HepG2 (cell line): ENCODE data around the gene MUC4. TPM values are rescaled to one million over a fixed set of nuclear protein-coding genes. Genes with fewer than 3 reads are reported as not detected.
A peak's percentile ranks its signal among the peaks of the same experiment; 100 is the strongest.

Experiments used
- ARID2 ChIP-seq: sonication (generic); formaldehyde crosslinking; IDR thresholded peaks from 2 replicates; pipeline ENCODE4 v1.8.1; 2022; ENCODE audit warnings: mild to moderate bottlenecking, missing genetic modification reagents, borderline replicate concordance
- ARID5B ChIP-seq: IDR thresholded peaks from 2 replicates; pipeline ENCODE4 v1.4.0; 2020; ENCODE audit warnings: mild to moderate bottlenecking, missing genetic modification reagents
- HCFC1 ChIP-seq: fragments of 150-350 bp; IDR thresholded peaks from 2 replicates; pipeline ENCODE4 v1.6.1; 2014; ENCODE audit warnings: low read depth, low read length
- MAFK ChIP-seq, 2 experiments: IDR thresholded peaks in 1 of 2; conservative IDR thresholded peaks in 1 of 2; 2 replicates each; pipeline ENCODE4 v1.6.1; 2011; ENCODE audit warnings: improper control_type of control experiment in 2 of 2, low read length in 2 of 2
- MAZ ChIP-seq, 2 experiments: sonication (generic) in 1 of 2; formaldehyde crosslinking in 1 of 2; IDR thresholded peaks; 2 replicates each; pipeline versions ENCODE4 v1.5.0 to v1.6.1; 2012 to 2020; ENCODE audit warnings: low read depth in 2 of 2, mild to moderate bottlenecking in 2 of 2, borderline replicate concordance in 1 of 2, improper control_type of control experiment in 1 of 2, low read length in 1 of 2, missing genetic modification reagents in 1 of 2, moderate library complexity in 1 of 2
- MTA1 ChIP-seq: sonication (generic); formaldehyde crosslinking; IDR thresholded peaks from 2 replicates; pipeline ENCODE4 v1.4.0; 2020; ENCODE audit warnings: missing genetic modification reagents, mild to moderate bottlenecking, borderline replicate concordance
- MXD3 ChIP-seq: IDR thresholded peaks from 2 replicates; pipeline ENCODE4 v1.6.1; 2016; ENCODE audit warnings: mild to moderate bottlenecking, missing biosample characterization, missing genetic modification reagents
- POGK ChIP-seq: sonication (generic); formaldehyde crosslinking; conservative IDR thresholded peaks from 2 replicates; pipeline ENCODE4 v1.8.0; 2022; ENCODE audit warnings: mild to moderate bottlenecking, moderate library complexity, missing genetic modification reagents
- PRMT3 ChIP-seq: sonication (generic); formaldehyde crosslinking; IDR thresholded peaks from 2 replicates; pipeline ENCODE4 v1.8.1; 2022; ENCODE audit warnings: low read depth, mild to moderate bottlenecking, moderate library complexity, missing genetic modification reagents, borderline replicate concordance
- RFX1 ChIP-seq: fragments of 450-650 bp; IDR thresholded peaks from 2 replicates; pipeline ENCODE4 v1.6.1; 2017
- SNAPC2 ChIP-seq: sonication (generic); formaldehyde crosslinking; IDR thresholded peaks from 2 replicates; pipeline ENCODE4 v1.8.1; 2022; ENCODE audit warnings: mild to moderate bottlenecking, missing genetic modification reagents
- ZNF33A ChIP-seq: sonication (generic); formaldehyde crosslinking; IDR thresholded peaks from 2 replicates; pipeline ENCODE4 v1.5.1; 2020; ENCODE audit warnings: missing genetic modification reagents, mild to moderate bottlenecking, moderate library complexity, borderline replicate concordance
- ZNF552 ChIP-seq: sonication (generic); formaldehyde crosslinking; IDR thresholded peaks from 2 replicates; pipeline ENCODE4 v1.9.0; 2022; ENCODE audit warnings: missing genetic modification reagents, mild to moderate bottlenecking, borderline replicate concordance
- ZNF761 ChIP-seq: sonication (generic); formaldehyde crosslinking; conservative IDR thresholded peaks from 2 replicates; pipeline ENCODE4 v1.4.0; 2020; ENCODE audit warnings: mild to moderate bottlenecking, missing genetic modification reagents
- ZSCAN12 ChIP-seq: sonication (generic); formaldehyde crosslinking; IDR thresholded peaks from 2 replicates; pipeline ENCODE4 v1.9.0; 2021; ENCODE audit warnings: mild to moderate bottlenecking, missing genetic modification reagents
- polyA plus RNA-seq, 8 experiments: library from polyadenylated mRNA; depleted of rRNA in 3 of 8; stranded (reverse) in 7 of 8; unstranded in 1 of 8; fragments of >200 nt; fragmentation: Illumina TruSeq in 4 of 8; extraction: Trizol in 4 of 8; gene quantifications; 2 replicates each; pipeline versions ENCODE4 v1.2.1 to v1.2.3, GENCODE V29; 2011 to 2016; ENCODE audit warnings: low read depth in 4 of 8, missing spikeins in 1 of 8, mixed read lengths in 1 of 8; ENCODE audit not compliant: insufficient read depth in 1 of 8
- total RNA-seq, 5 experiments: library from RNA; depleted of rRNA; stranded (reverse); fragments of >200 nt; fragmentation: Illumina TruSeq; extraction: Trizol; gene quantifications; 2 replicates each; pipeline ENCODE4 v1.2.3, GENCODE V29; 2016; ENCODE audit warnings: low read depth in 1 of 5
- TF ChIP-seq, protein P1 (sequence below): IDR thresholded peaks from 2 replicates; pipeline ENCODE4 v1.6.1; 2012; ENCODE audit warnings: inconsistent platforms
- TF ChIP-seq, protein P2 (sequence below): sonication (generic); formaldehyde crosslinking; conservative IDR thresholded peaks from 2 replicates; pipeline ENCODE4 v1.4.0; 2020; ENCODE audit warnings: mild to moderate bottlenecking, missing genetic modification reagents, moderate library complexity

MUC4 gene
- total and polyA plus RNA-seq, 2 of the 13 experiments (the other 11 are each of a cell fraction or from before 2014, with no cell fraction given), result not detected

DNA sequence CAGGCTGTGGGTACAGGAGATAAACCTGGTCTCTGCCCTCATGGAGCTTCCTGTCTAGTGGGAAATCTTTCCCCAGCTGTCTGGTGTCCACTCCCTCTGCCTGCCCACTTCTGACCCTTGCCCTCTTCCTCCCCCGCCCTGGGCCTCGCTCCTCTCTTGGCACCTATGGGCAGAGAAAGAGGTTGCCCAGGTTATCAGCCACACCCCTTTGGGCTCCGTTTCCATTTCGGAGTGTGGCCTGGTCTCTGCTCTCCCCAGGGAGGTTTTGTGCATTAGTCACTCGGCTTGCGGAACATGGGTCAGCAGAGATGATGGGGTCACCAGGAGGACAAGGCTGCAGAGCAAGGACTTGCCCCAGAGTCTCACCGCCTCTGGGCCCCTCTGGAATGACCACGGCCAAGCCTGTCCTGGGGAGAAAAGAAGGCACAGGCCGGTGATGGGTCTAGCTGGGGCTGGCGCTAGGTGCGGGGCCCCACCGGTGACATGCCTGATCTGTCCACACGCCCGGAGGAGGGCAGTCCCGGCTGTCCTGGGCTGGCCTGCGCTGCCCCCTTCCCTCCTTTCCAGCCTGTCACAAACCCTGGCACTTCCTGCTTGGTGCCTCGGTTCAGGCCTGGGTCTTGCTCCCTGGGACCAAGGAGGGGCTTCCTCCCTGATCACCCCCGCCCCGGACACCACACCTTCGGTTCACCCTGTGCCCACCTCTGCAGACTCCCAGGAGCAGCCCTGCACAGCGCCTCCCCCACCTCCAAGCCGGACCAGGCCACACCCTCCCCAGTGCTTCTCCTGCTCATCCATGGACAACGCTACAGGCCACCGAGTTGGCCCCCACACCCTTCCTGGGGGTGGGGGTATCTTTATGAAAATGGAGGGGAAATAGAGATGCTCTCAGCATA, 35.6 kb upstream of the MUC4 start (continued):
- TF ChIP-seq ZSCAN12 (CRISPR knock-in tag), result no peak
- peak; percentile 34; the same call in 1 of the 2 replicates for TF ChIP-seq ARID5B (CRISPR knock-in tag)
- peak; percentile 93 for TF ChIP-seq POGK
- TF ChIP-seq RFX1, result no peak
- TF ChIP-seq ZNF761 (CRISPR knock-in tag), result no peak
- no peak for TF ChIP-seq ARID2 (CRISPR knock-in tag)
- TF ChIP-seq, protein P1, sequence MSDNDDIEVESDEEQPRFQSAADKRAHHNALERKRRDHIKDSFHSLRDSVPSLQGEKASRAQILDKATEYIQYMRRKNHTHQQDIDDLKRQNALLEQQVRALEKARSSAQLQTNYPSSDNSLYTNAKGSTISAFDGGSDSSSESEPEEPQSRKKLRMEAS, result no peak
- no peak for TF ChIP-seq ZNF552 (CRISPR knock-in tag)
- no peak for TF ChIP-seq SNAPC2 (CRISPR knock-in tag)
- TF ChIP-seq, protein P2, sequence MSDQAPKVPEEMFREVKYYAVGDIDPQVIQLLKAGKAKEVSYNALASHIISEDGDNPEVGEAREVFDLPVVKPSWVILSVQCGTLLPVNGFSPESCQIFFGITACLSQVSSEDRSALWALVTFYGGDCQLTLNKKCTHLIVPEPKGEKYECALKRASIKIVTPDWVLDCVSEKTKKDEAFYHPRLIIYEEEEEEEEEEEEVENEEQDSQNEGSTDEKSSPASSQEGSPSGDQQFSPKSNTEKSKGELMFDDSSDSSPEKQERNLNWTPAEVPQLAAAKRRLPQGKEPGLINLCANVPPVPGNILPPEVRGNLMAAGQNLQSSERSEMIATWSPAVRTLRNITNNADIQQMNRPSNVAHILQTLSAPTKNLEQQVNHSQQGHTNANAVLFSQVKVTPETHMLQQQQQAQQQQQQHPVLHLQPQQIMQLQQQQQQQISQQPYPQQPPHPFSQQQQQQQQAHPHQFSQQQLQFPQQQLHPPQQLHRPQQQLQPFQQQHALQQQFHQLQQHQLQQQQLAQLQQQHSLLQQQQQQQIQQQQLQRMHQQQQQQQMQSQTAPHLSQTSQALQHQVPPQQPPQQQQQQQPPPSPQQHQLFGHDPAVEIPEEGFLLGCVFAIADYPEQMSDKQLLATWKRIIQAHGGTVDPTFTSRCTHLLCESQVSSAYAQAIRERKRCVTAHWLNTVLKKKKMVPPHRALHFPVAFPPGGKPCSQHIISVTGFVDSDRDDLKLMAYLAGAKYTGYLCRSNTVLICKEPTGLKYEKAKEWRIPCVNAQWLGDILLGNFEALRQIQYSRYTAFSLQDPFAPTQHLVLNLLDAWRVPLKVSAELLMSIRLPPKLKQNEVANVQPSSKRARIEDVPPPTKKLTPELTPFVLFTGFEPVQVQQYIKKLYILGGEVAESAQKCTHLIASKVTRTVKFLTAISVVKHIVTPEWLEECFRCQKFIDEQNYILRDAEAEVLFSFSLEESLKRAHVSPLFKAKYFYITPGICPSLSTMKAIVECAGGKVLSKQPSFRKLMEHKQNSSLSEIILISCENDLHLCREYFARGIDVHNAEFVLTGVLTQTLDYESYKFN (CRISPR knock-in tag), result peak; percentile 59
- no peak for TF ChIP-seq MXD3 (CRISPR knock-in tag)
- no peak for TF ChIP-seq ZNF33A (CRISPR knock-in tag)
- TF ChIP-seq HCFC1, result no peak
- no peak for TF ChIP-seq MAFK (conservative IDR thresholded peaks at IDR 0.05 in 1 of 2, IDR thresholded peaks at IDR 0.05 in 1 of 2; ENCODE audit: low read length in 2 of 2)
- no peak for TF ChIP-seq MAZ (IDR thresholded peaks at IDR 0.05; ENCODE audit: borderline replicate concordance, low read depth, low read length)
- no peak for TF ChIP-seq MAZ (CRISPR knock-in tag; IDR thresholded peaks at IDR 0.05; ENCODE audit: low read depth)
- TF ChIP-seq PRMT3 (CRISPR knock-in tag), result no peak
- no peak for TF ChIP-seq MTA1 (CRISPR knock-in tag)
